OCI-LY1 (cell line): ENCODE results near the gene PTPA.

ENCODE experiments used
- H2AFZ ChIP-seq: fragments of 200-600 bp; sonication (generic), shearing (Covaris generic); 2 replicates; pipeline ENCODE4 v1.6.0; 2014; ENCODE audit warnings: antibody characterized with exemption, mild to moderate bottlenecking, low read length
- H3F3A ChIP-seq: fragments of 200-600 bp; sonication (generic), shearing (Covaris generic); 2 replicates; pipeline ENCODE4 v1.6.0; 2014; ENCODE audit warnings: mild to moderate bottlenecking, antibody characterized with exemption, low read length, moderate library complexity; ENCODE audit not compliant: insufficient read depth
- H3K27ac ChIP-seq: fragments of 200-600 bp; sonication (generic); 2 replicates; pipeline ENCODE4 v1.5.1; 2014; ENCODE audit warnings: low read length, mixed run types, mild to moderate bottlenecking, low read depth; ENCODE audit not compliant: poor library complexity, severe bottlenecking
- H3K27me3 ChIP-seq: fragments of 200-600 bp; sonication (generic); 2 replicates; pipeline ENCODE4 v1.6.0; 2014; ENCODE audit warnings: antibody characterized with exemption, mild to moderate bottlenecking, low read length, moderate library complexity; ENCODE audit not compliant: insufficient read depth
- H3K36me3 ChIP-seq: fragments of 200-600 bp; sonication (generic); 2 replicates; pipeline ENCODE4 v1.6.1; 2014; ENCODE audit warnings: mild to moderate bottlenecking, antibody characterized with exemption, low read length, moderate library complexity, mixed read lengths; ENCODE audit not compliant: insufficient read depth
- H3K4me1 ChIP-seq: fragments of 200-600 bp; sonication (generic); 2 replicates; pipeline ENCODE4 v1.5.1; 2014; ENCODE audit warnings: mild to moderate bottlenecking, low read length, moderate library complexity; ENCODE audit not compliant: insufficient read depth, severe bottlenecking
- H3K4me2 ChIP-seq: fragments of 200-600 bp; sonication (generic), shearing (Covaris generic); 2 replicates; pipeline ENCODE4 v1.6.1; 2014; ENCODE audit warnings: low read length
- H3K4me3 ChIP-seq: fragments of 200-600 bp; sonication (generic); 2 replicates; pipeline ENCODE4 v1.5.1; 2014; ENCODE audit warnings: low read length, low read depth, mild to moderate bottlenecking, mixed read lengths; ENCODE audit not compliant: poor library complexity, severe bottlenecking
- H3K79me2 ChIP-seq: fragments of 200-600 bp; shearing (Covaris generic); 2 replicates; pipeline ENCODE4 v1.6.1; 2016; ENCODE audit warnings: mixed run types, low read length, mixed read lengths; ENCODE audit not compliant: insufficient read depth
- H3K9ac ChIP-seq: fragments of 200-600 bp; sonication (generic), shearing (Covaris generic); 2 replicates; pipeline ENCODE4 v1.6.1; 2014; ENCODE audit warnings: mild to moderate bottlenecking, low read length, mixed read lengths
- H3K9me2 ChIP-seq: fragments of 200-600 bp; sonication (generic), shearing (Covaris generic); 2 replicates; pipeline ENCODE4 v1.6.1; 2014; ENCODE audit warnings: low read depth, mild to moderate bottlenecking, low read length, mixed read lengths
- H3K9me3 ChIP-seq: fragments of 200-600 bp; shearing (Covaris generic); 2 replicates; pipeline ENCODE4 v1.6.1; 2014; ENCODE audit warnings: low read length, mixed read lengths
- H4K20me1 ChIP-seq: fragments of 200-600 bp; sonication (generic), shearing (Covaris generic); 2 replicates; pipeline ENCODE4 v1.6.0; 2016; ENCODE audit warnings: mild to moderate bottlenecking, low read length; ENCODE audit not compliant: insufficient read depth
- EZH2 ChIP-seq: fragments of 200-600 bp; sonication (generic), shearing (Covaris generic); IDR thresholded peaks from 2 replicates; pipeline ENCODE4 v1.8.0; 2017; ENCODE audit warnings: borderline replicate concordance, mixed run types, mild to moderate bottlenecking, antibody characterized with exemption, low read length, moderate library complexity, mixed read lengths
- TF ChIP-seq, protein P1 (sequence below): fragments of 200-600 bp; sonication (generic), shearing (Covaris generic); IDR thresholded peaks from 2 replicates; pipeline ENCODE4 v1.5.1; 2017; ENCODE audit warnings: mild to moderate bottlenecking, antibody characterized with exemption, low read length, moderate library complexity, mixed read lengths

The PTPA gene

DNA sequence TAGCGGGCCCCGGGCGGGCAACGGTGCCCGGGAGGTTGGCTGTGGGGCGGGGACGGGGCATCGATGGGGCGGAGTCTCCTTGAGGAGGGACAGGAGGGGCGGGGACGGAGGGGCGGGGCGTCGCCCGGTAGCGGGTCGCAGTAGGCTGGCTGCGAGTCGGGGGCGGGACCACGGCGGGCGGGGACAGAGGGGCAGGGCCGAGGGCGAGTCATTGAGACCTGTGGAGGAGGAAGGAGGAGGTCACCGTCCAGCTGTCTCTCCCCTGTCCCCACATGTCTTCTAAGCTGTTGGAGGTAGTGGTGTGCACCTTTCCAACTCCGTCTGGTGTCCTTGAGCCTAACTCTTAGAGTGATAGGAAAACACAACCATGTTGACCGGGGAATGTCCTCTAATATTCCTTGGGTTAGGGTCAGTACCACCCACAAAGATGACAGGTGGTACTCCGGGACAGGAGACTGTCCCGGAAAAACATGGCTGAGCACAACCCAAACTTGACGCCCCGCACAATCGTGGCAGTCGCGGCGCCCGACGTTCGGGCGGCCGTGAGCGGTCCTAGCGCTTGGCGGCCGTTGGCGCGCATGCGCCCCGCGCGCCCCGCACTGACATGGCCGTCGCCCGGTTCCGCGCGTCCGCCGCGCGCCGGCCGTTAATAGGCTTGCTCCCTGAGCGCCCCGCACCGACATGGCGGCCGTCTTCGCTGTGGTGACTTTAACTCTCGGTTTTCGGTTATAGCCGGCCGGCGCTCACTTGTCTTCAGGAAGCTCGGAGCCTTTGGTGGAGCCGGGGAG is at the start of gene PTPA, which contains the start of gene CRAT:
Gene PTPA (plus strand): TSS at position 676 of the 788 bp plus-strand sequence. CDS start 186 bp downstream, outside the sequence.
Gene CRAT (minus strand): TSS at position 54 of the 788 bp plus-strand sequence. CDS start 284 bp downstream, outside the sequence.
- 0 out of 2 replicates have a peak within 1 kb of the TSS, but pooled peaks have one; percentile 6 for H2AFZ ChIP-seq
- TF ChIP-seq, protein P1, sequence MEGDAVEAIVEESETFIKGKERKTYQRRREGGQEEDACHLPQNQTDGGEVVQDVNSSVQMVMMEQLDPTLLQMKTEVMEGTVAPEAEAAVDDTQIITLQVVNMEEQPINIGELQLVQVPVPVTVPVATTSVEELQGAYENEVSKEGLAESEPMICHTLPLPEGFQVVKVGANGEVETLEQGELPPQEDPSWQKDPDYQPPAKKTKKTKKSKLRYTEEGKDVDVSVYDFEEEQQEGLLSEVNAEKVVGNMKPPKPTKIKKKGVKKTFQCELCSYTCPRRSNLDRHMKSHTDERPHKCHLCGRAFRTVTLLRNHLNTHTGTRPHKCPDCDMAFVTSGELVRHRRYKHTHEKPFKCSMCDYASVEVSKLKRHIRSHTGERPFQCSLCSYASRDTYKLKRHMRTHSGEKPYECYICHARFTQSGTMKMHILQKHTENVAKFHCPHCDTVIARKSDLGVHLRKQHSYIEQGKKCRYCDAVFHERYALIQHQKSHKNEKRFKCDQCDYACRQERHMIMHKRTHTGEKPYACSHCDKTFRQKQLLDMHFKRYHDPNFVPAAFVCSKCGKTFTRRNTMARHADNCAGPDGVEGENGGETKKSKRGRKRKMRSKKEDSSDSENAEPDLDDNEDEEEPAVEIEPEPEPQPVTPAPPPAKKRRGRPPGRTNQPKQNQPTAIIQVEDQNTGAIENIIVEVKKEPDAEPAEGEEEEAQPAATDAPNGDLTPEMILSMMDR, result no peak
- no peak for TF ChIP-seq EZH2
- no peaks in the 10 kb centered on the region for H4K20me1 ChIP-seq
- peak within 1 kb of the TSS; percentile 100 for H3K4me2 ChIP-seq
- H3K4me3 ChIP-seq, result peak within 1 kb of the TSS; percentile 91
- H3K27me3 ChIP-seq, result 0 out of 2 replicates have a peak, but pooled peaks cover 3% of the 10 kb centered on the region
- H3K4me1 ChIP-seq, result peaks cover 37% of the 10 kb centered on the region
- H3F3A ChIP-seq, result peaks cover 4% of the 10 kb centered on the region; the same call in 1 of the 2 replicates
- no peaks in the 10 kb centered on the region for H3K9me3 ChIP-seq
- H3K9ac ChIP-seq, result peak within 1 kb of the TSS; percentile 92
- H3K27ac ChIP-seq, result peak within 1 kb of the TSS; percentile 89
- H3K36me3 ChIP-seq, result no peaks in the 10 kb centered on the region
- H3K9me2 ChIP-seq, result no peaks in the 10 kb centered on the region
- peaks cover 25% of the 10 kb centered on the region for H3K79me2 ChIP-seq

DNA sequence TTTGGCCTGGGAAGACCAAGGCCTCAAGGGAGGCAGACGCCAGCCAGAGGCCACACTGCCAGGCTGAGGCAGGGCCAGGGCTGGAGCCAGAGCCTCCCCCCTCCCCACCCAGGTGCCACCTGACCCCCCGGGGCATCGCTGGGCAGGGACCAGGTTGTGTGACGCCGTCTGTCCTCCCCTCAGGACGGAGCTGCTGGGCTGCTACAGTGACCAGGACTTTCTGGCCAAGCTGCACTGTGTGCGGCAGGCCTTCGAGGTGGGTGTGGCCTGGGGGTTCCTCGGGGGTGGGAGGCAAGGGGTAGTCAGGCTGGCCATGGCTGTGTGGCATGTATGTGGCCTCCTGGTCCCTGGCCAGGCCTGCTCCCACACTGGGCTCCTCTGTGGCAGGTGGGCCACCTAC is 48.2 kb upstream of the PTPA start:
- no peak overlapping the region for H3K4me2 ChIP-seq
- no peak for TF ChIP-seq EZH2
- TF ChIP-seq, protein P1, result no peak
- no peak overlapping the region for H3K4me3 ChIP-seq
- H2AFZ ChIP-seq, result no peak overlapping the region
- H3K79me2 ChIP-seq, result no peaks in the 10 kb centered on the region
- H3K36me3 ChIP-seq, result peaks cover 46% of the 10 kb centered on the region
- H3K9me3 ChIP-seq, result no peaks in the 10 kb centered on the region
- H4K20me1 ChIP-seq, result no peaks in the 10 kb centered on the region
- no peaks in the 10 kb centered on the region for H3F3A ChIP-seq
- H3K27ac ChIP-seq, result no peak overlapping the region
- no peaks in the 10 kb centered on the region for H3K4me1 ChIP-seq
- H3K9ac ChIP-seq, result no peak overlapping the region
- H3K9me2 ChIP-seq, result no peaks in the 10 kb centered on the region
- no peaks in the 10 kb centered on the region for H3K27me3 ChIP-seq

DNA sequence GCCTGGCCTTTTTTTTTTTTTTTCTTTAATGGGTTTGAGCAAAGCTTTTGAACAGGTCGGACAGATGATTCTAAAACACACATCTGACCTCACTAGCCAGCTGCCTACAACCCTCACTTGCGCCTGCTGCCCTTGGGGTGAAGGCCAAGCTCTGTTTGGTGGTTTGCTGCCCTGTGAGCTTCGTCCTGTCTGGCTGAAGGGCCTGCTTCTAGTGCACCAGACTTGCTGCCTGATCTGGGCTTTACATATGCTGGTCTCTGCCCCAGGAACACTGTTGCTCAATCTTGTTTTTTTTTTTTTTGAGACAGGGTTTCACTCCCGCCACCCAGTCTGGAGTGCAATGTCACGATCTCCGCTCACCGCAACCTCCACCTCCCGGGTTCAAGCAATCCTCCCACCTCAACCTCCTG is 46.7 kb upstream of the PTPA start:
- Histone ChIP-seq H3K27me3 (no peaks in the 10 kb centered on the region), H3K9ac (no peak overlapping the region), H3K9me3 (no peaks in the 10 kb centered on the region), H3F3A (no peaks in the 10 kb centered on the region), H3K4me3 (no peak overlapping the region), H3K36me3 (peaks cover 50% of the 10 kb centered on the region), H3K9me2 (no peaks in the 10 kb centered on the region), H4K20me1 (no peaks in the 10 kb centered on the region), H3K4me1 (peaks cover 13% of the 10 kb centered on the region), H3K79me2 (no peaks in the 10 kb centered on the region), H3K27ac (no peak overlapping the region), H3K4me2 (no peak overlapping the region), H2AFZ (no peak overlapping the region)
- TF ChIP-seq EZH2, result no peak
- TF ChIP-seq, protein P1, result no peak
